C1 segment of cervical spinal cord (tissue), 14 donors: ENCODE measurements around the gene TAP1.

Experiments used
- DNase-seq, 14 donors: peaks; one replicate each; lab custom pipeline; 2025; lab: John Stamatoyannopoulos, UW

TAP1 gene

GRCh38 chr6:32842021-32842650 is 11.4 kb downstream of the TAP1 start:
- DNase-seq = no peak

DNA sequence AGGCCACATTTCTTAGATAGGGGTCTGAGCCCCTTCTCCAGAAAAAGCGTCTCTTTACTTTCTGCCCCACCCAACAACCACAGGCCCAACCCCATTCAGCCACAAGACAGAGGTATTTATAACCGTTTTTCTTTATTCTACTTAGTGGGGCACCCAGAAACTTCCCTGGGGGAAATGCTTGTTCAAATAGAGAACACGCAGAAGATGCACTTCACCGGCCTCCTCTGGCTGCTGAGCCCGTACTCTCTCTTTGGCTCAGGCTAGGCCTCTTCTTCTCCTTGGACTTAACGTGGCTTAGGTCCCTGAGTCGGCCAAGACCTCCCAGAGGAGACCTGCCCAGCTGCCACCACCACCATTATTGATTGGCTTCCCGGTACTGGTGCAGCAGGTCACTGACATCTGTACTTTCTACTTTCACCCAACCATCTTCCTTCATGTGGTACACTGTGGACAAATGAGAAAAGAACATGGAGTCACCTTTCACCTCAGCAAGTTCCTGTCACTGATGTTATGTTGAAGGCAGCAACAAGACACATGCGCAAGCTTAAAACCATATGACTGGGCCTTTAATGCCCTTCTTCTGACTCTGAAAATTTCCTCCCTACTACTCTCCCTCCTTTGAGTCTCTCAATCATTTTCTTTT is 12.8 kb downstream of the TAP1 start:
- DNase-seq = no peak

- DNase-seq = no peak
These were observed 14.1 kb downstream of the TAP1 start for GRCh38 chr6:32839356-32839755.

- peak; percentile 45 to 96 (median 90) for DNase-seq
These were observed 15.2 kb downstream of the TAP1 start, which contains the start of gene TAP2 for GRCh38 chr6:32838114-32838958. TAP2 (minus strand) TSS chr6:32838739; CDS start chr6:32838233, 506 bp downstream.

DNA sequence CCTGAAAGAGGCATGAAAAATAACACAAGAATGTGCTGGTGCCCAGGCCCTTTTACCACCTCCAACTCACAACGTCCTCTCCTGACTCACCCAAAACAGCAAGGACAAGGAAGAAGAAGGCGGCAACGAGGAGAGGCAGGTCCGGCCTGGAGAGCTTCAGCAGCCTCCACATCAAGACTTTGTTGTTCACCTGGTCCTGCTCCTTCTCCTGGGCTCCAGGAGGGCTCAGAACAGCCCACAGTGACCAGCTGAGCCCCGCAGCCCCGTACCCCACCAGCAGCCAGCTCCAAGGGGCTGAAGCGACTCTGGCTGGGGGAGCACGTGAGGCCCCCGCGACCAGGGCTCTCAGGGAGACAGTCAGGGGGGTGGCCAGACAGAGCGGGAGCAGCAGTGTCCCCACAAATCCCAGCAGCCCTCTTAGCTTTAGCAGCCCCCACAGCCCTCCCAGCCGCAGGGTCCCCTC is 15.8 kb downstream of the TAP1 start:
- DNase-seq = peak in 2 of 14 donors; percentile 18 to 43

DNA sequence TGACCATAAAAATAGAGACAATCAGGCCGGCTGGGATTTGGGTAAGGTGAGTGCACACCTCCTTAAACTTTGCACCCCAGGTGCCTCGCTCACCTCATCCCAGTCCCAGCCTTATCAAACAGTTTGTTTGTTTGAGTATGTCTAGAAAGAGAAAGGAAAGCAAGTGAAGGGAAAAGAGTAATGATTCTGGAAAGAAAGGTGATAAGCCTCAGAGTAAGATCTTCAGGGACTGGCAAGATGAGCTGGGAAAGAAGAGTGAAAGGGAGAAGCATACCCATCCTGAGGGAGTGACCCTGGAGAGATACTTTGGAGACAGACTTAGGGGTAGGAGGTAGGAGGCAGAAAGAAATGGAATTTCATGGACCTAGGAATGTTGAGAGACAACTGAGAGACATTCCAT is 16.6 kb downstream of the TAP1 start:
- DNase-seq = no peak

DNA sequence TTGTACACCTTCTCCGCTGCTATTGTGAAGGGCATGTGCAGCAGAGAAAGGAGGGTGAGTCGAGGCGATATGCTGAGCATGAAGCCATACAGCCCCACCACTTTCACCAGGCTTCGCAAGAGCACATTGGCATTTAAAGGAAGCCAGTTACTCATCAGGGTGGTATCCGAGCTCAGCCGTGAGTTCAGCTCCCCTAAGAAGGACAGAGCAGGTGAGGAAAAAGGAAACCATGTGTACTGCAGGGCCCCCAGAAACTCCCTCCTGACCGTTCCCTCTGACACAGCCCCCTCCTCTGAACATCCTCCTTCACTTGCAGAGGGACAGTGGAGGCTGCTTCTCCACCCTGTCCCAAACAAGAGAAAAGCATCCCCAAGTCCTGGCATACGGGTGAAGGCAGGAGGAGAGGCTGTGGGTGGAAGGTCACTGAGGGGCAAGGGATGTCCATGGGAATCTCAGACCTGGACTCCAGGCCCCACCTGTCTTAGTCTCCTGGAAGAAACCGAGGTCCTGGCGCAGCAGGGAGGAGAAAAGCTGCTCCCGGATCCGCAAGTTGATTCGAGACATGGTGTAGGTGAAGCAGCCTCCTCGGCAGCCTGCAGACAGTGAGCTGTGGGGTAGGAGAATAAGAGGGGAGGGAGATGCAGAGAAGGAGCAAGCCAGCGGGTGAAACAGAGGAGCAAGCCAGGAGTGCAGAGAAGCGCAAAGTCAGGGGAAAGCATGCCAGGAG is 18.2 kb downstream of the TAP1 start:
- no peak for DNase-seq

DNA sequence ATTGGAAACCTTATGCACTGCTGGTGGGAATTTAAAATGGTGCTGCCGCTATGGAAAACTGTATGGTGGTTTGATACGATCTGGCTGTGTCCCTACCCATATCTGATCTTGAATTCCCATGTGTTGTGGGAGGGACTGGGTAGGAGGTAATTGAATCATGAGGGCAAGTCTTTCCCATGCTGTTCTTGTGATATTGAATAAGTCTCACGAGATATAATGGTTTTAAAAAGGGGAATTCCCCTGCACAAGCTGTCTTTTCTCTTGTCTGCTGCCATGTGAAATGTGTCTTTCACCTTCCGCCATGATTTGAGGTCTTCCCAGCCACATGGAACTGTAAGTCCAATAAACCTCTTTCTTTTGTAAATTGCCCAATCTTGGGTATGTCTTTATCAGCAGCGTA is 19.8 kb downstream of the TAP1 start:
- DNase-seq = no peak

DNA sequence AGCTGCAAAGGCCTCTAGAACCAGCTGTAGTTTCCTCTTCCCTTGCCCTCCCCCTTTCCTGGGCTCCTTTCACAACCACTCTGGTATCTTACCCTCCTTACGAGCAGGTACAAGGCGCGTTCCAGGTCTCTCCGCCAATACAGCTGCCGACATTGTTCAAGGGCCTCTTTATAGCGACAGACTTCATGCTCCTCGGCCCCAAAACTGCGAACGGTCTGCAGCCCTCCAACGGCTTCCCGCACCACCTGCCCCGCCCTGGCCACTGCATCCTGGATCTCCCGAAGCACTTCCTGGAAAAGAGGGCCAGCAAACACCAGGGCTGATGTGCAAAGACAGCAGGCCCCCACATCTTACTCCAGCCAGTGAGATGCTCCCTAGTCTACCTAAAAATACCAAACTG is 21.0 kb downstream of the TAP1 start:
- no peak for DNase-seq

DNA sequence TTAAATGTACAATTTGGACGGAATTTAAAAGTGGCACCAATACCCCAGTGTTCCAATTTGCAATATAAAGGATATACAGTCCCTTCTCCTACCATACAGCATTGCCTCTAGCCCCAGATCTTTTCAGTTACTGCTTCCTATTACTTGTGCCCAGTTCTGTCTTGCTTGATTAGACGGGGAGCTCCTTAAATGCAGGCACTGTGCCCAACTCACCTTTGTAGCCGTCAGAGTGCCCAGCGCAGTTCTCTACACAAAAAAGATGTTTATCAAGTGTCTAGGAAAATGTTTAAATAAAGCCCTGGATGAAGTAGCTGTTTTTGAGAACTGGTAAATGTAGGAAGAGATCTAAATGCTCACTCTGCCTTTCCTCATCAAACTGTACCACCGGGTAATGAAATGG is 22.6 kb downstream of the TAP1 start:
- no peak for DNase-seq

DNA sequence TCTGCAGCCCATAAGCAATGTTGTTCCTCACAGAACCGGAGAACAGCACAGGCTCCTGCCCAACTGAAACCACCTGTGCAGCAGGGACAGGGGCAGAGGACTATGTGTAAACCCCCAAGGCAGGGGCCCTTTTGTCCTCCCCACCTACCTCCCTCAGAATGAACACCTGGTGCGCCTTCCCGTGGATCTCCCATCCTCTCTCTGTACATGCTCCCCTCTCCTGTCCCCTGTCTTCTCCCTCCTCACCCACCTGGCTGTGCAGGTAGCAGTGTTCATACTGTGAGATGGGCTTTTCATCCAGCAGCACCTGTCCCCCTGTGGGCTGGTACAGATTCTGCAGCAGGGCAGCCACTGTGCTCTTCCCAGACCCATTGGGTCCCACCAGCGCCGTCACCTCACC is 23.5 kb downstream of the TAP1 start:
- no peak for DNase-seq

DNA sequence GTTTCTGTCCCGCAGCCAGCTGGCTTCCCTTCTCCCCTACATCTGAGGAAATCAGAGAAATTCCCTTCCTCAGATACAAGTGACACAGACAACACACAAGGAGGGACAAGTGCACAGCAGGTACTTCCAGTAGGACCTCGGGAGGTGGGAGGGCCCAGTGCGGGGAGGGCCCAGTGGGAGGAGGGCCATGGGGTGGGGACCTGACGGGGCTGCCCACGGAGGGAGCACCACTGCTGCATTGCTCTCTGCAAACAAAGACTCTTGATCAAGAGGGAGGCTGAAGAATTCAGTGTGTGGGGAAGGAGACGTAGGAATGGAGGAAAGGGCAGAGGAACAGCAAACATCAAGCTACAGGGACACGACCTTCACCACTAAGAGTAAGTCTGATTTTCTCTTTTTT is 24.0 kb downstream of the TAP1 start:
- no peak for DNase-seq

DNA sequence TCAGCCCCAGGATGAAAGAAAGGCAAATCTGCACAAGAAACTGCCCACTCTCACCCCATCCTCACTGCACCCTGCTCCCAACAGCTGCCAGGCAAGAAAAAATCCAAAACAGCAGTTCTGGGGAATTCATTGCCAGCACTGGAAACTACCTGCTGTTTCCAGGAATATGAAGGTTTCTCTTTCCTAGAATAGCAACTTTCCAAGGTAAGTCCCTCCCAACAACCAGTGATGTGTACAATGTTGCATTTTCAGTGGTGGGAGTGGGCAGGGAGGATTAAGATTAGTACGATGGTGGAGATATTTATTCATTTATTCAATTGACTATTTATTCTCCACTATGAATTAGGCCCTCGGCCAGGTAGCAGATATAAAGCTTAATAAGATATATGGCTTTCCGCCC is 26.5 kb downstream of the TAP1 start:
- DNase-seq = no peak

DNA sequence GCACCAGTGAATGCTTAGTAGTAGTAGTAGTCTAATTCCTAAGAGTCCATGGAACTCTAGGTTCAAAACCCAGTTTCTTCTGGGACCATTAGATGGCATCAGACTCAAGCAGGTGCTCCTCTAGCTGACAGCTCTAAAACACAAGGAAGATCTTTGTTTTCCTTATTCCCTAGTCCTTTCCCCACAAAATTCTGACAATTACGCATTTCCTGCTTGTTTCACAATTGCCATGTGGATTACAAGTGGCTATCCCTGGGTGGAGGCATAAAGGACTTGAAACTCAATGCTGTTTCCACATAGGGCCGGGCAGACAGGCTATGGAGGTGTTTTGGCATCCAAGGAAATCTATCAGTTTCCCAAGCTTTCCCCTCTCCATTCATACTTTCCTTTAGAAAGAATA is 27.5 kb downstream of the TAP1 start:
- DNase-seq = peak in 1 of 14 donors; percentile 1

DNA sequence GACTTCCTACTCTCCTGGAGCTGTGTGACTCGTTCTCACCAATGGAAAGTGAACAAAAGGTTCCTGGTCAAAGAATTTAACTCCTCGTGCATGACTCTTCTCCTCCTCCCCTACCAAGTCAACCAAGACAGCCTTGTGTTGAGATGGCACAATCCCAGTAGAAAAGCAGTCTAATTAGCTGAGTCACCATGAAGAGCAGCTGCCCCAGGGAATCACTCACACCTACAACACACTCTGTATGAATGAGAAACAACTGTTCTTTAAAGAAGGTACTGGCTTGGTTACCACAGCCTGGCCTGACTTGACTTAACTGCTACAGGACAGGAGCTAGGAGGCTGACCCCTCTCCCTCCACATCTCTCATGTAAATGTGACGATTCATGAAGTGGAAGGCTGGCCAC is 33.8 kb downstream of the TAP1 start:
- DNase-seq = no peak

DNA sequence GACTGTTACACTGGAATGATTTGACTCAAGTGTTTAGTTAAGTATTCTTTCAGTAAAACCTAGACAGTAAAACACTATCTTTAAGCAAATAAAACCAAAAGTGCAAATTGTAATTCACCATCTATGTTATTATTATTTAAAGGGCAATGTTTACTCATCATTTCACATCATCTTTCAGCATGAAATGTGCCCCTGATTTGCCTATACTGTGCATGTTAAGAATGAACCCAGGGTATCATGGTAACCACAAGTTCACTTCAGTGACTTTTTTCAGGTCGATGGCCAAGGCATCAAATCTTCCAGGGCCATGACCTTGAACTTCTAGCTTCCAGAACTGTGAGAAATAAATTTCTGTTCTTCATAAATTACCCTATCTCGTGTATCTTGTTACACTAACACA is 34.6 kb downstream of the TAP1 start:
- no peak for DNase-seq

DNA sequence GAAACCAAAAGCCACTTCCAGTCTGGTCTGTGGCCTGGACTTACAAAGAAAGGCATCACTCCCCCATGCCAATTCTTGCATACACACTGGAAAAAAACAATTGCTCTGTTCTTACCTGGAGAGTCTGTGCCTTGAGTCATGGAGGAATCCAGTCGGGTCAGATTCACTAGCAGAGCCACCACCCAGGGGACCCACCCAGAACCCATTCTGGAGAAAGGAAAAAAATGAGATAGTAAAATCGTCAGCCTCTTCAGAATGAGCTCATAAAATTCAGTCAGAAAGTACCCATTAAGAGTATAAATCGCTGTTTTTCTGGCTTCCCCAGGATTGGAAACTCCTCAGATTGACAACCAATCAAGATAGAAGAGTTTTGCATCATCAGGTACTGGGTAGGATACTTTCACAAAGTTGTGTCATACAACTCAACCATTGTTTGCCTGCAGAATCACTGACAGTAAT is 36.7 kb downstream of the TAP1 start, which contains the start of gene HLA-DOB:
HLA-DOB (minus strand) TSS at position 257 of the 459 bp plus-strand sequence; CDS start at position 206, 51 bp downstream.
- no peak for DNase-seq

DNA sequence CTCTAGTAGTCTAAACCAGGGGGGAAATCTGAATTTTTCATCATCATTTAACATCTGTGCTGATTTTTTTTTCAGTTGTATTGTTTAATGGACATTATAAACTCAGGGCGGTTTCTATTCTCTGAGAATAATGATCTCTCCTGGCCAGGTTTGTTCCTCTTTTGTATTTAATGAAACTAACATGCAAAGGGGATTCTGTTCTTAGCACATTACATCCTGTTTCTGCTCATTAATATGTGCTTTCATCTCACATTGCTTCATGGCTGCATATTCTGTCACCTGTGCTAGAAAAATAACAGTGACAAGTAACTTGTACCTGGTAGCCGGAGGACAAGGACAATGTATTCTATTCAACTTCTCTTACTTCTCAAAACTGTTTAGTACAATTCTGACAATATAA is 37.5 kb downstream of the TAP1 start:
- no peak for DNase-seq

GRCh38 chr6:32815115-32815514 is 38.4 kb downstream of the TAP1 start:
- no peak for DNase-seq

DNA sequence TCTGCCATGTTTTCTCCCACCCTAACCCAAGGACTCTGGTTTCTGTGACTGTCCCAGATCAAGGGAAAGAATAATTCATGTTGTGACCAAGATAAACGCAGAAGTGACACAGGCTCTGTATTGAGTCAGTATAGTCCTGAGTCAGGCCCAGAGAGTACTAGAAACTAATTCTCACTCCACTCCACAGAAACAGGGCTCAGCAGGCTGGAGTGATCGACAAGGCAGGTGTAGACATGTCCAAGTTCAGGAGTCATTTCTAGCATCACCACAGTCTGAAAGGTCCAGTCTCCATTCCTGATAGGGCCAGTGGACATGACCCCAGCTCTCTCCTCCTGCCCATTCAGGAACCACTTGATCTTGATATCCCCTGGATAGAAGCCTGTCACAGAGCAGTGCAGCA is 39.4 kb downstream of the TAP1 start:
- no peak for DNase-seq

GRCh38 chr6:32809171-32809570 is 44.3 kb downstream of the TAP1 start:
- no peak for DNase-seq
